ENCODE measurements around the gene PRKAG1.

Gene PRKAG1

DNA sequence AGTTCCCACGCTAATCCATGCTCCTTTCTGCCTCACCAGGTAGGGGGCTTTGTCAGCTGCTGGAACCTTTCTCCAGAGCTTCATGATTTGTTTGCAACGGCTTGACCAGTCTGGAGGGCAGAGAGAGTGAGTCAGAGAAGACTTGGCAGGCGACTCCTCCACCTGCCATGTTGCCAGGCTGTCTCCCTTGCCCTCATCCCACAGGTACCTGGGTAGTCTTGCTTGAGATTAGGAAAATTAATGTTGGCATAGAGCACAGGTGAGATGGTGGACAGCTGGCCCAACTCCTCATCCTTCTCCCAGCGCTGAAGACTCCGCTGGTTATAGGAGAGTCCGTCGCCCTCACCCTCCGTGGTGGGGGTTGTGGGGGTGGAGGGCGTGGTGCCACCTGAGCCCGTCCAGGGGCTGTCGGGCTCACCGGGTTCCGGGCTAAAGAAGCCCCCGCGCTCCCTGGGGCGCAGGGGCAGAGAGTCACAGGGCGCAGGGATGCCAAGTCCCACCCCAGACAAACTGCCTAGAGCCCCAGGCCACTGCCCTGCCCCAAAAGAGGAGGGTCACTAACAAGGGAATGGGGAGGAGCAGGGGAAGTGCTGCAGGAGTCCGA, 23.4 kb upstream of the PRKAG1 start:
- TF ChIP-seq, protein P1, sequence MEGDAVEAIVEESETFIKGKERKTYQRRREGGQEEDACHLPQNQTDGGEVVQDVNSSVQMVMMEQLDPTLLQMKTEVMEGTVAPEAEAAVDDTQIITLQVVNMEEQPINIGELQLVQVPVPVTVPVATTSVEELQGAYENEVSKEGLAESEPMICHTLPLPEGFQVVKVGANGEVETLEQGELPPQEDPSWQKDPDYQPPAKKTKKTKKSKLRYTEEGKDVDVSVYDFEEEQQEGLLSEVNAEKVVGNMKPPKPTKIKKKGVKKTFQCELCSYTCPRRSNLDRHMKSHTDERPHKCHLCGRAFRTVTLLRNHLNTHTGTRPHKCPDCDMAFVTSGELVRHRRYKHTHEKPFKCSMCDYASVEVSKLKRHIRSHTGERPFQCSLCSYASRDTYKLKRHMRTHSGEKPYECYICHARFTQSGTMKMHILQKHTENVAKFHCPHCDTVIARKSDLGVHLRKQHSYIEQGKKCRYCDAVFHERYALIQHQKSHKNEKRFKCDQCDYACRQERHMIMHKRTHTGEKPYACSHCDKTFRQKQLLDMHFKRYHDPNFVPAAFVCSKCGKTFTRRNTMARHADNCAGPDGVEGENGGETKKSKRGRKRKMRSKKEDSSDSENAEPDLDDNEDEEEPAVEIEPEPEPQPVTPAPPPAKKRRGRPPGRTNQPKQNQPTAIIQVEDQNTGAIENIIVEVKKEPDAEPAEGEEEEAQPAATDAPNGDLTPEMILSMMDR (IDR thresholded peaks at IDR 0.05; ENCODE audit: low read depth, low read length): no peak
- no peak for DNase-seq (ENCODE audit: low read depth in 2 of 2)
- H3K4me3 ChIP-seq (replicated peaks in 1 of 2; ENCODE audit: low read depth in 2 of 2, low read length in 2 of 2): no peak overlapping the region

DNA sequence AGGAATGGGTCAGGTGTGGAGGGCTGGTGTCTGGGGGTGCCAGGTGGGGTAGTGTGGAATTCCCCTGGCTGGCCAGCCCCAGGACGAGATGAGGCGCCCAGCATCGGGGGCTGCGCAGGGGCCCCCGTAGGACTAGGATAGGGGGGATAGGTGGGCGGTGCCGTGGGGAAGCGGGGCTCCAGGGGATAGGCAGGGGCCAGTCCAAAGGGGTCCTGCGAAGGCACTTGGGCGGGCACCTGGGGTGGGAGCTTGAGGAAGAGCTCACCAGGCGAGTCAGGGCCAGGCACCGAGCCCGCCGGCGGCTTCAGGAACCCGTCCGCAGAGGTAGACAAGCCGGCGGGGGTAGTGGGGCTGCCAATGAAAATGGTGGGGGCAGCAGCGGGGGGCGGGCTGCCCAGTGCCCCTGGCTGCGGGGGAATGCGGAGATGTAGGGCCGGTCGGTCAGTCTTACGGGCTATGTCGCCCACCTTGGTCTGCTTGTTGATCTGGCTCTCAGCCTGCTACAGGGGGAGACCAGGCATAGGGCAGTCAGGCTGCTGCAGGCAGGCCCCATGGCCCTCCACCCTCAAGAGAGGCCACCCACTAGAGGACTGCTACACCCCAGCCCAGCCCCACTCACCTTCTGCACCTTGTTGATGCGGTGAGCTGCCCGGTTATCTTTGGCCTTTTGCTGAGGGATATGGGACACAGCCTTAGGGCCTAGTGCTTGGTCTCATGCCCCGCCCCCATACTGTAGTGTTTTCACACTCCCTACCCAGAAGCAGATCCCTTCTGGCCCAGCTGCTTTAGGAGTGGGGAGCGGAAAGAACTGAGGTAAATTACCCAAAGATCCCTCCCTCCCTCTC, 22.7 kb upstream of the PRKAG1 start:
- DNase-seq (ENCODE audit: low read depth in 2 of 2): no peak
- TF ChIP-seq, protein P1 (IDR thresholded peaks at IDR 0.05; ENCODE audit: low read depth, low read length): no peak
- no peak overlapping the region for H3K4me3 ChIP-seq (replicated peaks in 1 of 2; ENCODE audit: low read depth in 2 of 2, low read length in 2 of 2)

DNA sequence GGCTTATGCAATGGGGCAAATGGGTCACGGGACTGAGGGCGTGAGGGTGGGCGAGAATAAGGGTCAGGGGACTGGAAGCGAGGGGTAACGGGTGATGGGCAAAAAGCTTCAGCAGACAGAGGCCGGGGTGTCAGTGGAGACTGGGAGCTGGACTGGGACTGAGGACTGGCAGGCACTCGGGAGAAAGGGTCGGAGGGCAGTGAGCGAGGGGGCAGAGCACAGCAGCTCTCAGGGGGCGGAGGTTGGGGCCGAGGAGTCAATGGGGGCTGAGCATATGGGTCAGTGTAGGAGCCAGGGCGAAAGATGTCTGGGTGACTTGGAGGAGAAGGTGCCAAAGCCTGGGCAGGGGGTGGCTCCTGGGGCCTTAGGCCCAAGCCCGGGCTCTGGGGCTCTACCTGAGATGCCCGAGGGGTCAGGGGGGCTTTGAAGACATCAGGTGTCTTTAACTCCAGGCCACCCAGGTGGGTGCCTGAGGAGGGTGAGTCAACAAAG, 21.8 kb upstream of the PRKAG1 start:
- H3K4me3 ChIP-seq (replicated peaks in 1 of 2; ENCODE audit: low read depth in 2 of 2, low read length in 2 of 2): no peak overlapping the region
- DNase-seq (ENCODE audit: low read depth in 2 of 2): no peak
- TF ChIP-seq, protein P1 (IDR thresholded peaks at IDR 0.05; ENCODE audit: low read depth, low read length): no peak

DNA sequence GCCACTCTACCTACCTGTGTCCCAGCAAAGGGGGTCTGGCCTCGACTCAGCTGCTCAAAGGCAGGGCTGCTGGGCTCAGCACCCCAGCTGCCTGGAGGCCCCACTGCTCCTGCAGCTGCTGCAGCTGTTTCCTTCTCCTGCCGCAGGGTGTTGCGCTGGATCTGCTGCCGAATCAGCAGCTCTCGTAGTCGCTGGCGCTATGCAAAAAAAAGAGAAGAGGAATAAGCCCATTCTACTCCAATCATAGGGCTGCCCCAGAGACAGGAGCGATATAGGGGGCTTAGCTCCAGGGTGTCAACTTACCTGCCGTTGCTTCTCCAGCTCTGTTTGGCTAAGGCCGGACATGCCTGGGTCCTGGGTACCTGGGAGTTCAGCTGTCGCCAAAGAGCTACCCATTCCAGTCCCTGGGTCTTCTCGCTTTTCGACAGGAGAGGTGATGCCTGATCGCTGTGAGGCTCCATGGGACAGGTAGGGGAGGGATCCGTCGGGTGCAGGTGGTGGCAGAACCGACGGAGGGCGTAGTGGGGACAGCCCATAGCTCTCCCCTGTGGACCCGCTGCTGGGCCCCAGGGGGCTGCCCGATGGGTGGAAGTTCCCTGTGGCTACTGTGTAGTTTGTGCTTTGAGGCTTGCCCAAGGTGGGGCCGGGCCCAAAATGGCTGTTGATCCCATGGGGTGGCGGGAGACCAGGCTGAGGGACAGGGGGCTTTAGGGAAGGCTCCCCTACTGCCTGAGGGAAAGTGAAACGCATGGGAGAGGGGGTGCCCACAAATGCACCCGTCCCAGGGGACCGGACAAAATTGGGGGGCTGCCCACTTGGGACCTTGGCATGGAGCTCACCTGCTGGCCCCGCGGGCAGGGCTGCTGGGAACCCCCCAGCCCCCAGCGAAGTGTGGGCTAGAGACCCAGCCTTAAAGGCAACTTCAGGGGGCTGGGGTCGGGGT, 21.1 kb upstream of the PRKAG1 start:
- no peak for DNase-seq (ENCODE audit: low read depth in 2 of 2)
- TF ChIP-seq, protein P1 (IDR thresholded peaks at IDR 0.05; ENCODE audit: low read depth, low read length): no peak
- no peak overlapping the region for H3K4me3 ChIP-seq (replicated peaks in 1 of 2; ENCODE audit: low read depth in 2 of 2, low read length in 2 of 2)

DNA sequence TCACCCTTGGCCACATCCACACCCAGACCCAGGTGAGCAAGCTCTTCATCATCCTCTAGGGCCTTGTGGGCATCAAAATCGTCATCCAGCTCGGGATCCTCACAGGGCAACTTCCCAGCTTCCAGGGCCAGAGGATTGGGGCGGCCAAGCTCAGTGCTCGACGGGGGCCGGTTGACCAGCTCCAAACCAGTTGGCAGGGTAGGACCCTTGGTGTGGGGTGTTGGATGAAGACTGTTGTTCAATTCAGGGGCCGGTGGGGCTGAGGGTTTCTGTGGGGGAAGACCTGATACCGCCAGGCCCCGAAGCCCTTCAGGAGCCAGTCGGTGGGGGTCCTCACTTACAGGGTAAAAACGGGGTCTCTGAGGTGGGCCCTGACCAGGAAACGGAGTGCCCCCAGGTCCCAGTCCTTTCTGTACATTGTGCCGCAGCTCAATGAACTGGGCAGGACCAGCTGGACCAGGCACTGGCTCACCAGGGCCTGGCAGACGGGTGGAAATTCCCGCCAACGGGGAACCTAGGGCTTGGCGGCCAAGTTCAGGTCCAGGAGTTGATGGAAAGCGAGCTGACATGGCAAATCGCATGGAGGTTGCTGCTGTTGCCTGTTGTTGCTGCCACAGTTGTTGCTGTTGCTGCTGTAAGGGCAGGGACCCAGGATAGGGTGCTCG, 19.8 kb upstream of the PRKAG1 start:
- DNase-seq (ENCODE audit: low read depth in 2 of 2): no peak
- H3K4me3 ChIP-seq (replicated peaks in 1 of 2; ENCODE audit: low read depth in 2 of 2, low read length in 2 of 2): no peak overlapping the region
- TF ChIP-seq, protein P1 (IDR thresholded peaks at IDR 0.05; ENCODE audit: low read depth, low read length): no peak

DNA sequence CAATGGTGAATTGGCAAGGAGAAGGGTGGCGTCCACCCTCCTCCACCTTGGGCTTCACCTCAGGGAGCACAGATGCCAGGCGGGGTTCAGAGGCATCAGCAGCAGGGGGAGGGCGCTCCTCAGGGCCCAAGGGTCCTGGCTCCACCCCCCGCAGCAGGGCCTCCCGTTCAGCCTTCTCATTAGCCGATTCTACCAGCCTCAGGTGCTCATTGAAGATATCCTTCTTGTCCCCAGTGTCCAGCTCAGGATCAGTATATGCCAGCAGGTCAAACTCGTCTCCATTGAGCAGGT, 19.3 kb upstream of the PRKAG1 start:
- no peak for DNase-seq (ENCODE audit: low read depth in 2 of 2)
- H3K4me3 ChIP-seq (replicated peaks in 1 of 2; ENCODE audit: low read depth in 2 of 2, low read length in 2 of 2): no peak overlapping the region
- TF ChIP-seq, protein P1 (IDR thresholded peaks at IDR 0.05; ENCODE audit: low read depth, low read length): no peak
